NCI-H146 treated with DMSO at 0.1 percent for 48 hours (cell line): ENCODE measurements around the gene THSD4.

Experiments
- DNase-seq: peaks from one replicate; lab custom pipeline; 2025; ENCODE audit not compliant: unreplicated experiment; lab: John Stamatoyannopoulos, UW

THSD4 gene

DNA sequence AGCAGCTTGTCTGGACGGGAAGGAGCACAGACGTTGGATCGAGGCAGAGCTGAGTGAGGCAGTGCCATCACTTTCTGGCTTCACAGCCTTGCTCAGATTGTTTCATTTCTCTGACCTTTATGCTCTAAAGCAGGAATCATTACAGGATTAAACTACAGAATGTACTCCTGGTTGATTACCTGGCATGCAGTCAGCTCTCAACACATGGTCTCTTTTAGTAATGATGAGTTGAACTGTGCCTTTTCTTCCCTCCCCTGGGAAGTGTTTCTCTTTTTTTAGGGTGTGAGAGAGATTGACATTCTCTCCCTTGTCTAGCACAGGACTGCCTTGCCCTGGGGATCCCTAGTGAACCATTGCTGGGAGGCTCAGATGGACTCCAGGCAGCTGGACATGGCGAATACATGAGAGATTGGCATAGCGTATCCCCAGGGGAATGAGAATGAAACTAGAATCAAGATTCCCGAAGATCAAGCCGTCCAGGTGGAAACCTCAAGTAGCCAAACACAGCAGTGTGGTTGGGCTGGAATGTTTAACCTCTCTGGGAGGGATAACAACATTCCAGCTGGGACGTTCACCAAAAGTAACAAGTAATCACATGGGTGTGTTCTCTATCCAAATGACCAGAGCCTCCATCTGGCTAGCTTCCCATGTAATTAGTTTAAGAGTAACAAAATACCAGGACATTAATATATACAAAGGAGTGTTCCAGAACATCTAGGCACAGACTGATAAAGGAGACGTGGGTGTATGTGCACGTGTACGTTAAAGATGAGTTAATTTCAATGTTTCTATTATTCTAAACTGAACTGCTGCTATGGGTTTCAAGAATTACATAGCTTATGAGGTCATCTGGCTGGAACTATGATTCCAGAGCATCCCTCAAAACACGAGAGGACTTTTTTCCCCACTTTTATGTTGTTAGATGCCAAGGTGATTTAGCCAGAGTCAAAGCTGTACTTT, 576.5 kb downstream of the THSD4 start:
- DNase-seq, result no peak

- no peak for DNase-seq
Measured at GRCh38 chr15:71697236-71697635, 582.0 kb downstream of the THSD4 start.

DNA sequence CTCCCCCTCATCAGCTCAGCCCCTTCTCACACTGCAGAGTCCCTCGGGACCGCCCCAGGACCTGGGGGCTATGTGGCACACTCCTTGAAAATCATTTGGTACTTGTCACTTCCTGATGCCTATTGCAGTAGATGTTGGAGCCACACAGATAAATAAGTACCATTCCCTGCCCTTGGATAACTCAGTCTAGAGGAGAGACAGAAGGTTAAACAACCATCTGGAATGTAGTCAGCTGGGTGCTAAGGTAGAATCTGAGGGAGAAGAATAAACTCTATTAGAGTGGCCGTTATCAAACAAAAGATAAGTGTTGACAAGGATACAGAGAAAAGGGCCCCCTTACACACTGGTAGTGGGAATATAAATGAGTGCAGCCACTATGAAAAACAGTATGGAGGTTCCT, 582.8 kb downstream of the THSD4 start:
- DNase-seq, result no peak

- DNase-seq, result no peak
Measured at GRCh38 chr15:71698742-71699141, 583.5 kb downstream of the THSD4 start.

DNA sequence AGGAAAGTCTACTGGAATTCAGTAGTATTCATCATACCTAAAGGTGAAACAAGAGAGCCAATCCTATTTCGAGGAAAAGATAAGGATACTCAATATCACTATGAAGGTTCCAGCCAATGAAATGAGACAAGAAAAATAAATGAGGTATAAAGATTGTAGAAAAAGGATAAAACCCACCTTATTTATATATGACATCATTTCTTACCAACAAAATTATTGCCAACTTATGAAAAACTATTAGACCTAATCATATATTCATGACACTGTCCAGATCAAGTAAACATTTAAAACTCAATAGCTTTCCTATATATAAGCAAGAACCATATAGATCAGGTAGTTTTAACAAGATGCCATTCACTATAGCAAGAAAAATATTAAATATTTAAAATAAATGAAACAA, 584.7 kb downstream of the THSD4 start:
- no peak for DNase-seq

DNA sequence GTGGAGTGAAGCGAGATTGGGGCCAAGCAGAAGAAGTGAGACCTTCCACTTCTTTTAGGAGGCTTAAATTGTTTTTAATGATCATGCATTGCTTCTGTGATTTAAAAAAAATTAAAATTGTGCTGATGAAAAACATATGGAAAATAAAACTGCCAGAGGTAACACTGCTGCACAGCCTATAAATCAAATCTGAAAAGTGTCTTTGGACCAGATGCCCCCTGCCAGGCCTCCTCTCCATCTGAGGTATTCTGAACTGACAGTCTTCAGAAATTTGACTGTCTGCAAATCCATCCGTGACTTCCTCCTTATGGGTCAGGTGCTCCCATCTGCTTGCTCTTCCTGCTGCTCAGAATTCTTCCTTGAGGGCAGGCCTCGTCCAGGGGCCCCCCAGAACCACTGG, 586.5 kb downstream of the THSD4 start:
- DNase-seq, result no peak

DNA sequence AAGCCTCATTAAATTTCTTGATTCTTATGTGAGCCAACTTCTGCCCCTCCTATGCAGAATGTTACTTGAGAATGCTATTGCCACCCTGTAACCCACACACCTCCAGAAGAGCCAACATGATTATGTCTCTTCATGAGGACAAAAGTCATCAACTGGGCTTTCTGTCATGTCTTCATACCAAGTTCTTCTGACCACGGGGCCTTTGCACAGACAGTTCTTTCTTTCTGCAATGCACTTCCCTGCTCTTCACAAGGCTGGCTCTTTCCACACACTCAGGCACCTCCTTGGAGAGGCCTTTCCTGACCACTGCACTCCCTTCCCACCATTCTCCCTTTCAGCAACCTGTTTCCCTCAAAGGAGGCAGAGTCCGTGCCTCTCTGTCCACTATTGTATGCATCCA, 587.2 kb downstream of the THSD4 start:
- no peak for DNase-seq

DNA sequence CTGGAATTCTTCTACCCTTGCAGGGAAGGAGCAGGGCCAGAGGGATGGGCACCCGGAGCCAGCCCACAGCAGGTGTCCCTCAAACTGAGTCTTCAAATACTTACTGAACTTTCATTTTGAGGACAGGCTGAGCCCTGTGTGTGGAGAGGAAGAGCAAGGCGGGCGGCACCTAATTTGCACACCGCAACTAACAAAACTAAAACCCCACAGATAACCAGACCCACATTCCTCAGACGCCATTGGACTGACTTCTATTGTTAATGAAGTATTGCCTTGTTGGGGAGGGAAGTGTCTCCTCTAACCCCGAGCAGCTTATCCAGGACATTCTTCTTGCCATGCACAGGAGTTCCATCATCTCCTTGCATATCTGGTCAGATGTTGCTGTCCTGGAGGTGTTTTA, 589.9 kb downstream of the THSD4 start:
- DNase-seq, result no peak

DNA sequence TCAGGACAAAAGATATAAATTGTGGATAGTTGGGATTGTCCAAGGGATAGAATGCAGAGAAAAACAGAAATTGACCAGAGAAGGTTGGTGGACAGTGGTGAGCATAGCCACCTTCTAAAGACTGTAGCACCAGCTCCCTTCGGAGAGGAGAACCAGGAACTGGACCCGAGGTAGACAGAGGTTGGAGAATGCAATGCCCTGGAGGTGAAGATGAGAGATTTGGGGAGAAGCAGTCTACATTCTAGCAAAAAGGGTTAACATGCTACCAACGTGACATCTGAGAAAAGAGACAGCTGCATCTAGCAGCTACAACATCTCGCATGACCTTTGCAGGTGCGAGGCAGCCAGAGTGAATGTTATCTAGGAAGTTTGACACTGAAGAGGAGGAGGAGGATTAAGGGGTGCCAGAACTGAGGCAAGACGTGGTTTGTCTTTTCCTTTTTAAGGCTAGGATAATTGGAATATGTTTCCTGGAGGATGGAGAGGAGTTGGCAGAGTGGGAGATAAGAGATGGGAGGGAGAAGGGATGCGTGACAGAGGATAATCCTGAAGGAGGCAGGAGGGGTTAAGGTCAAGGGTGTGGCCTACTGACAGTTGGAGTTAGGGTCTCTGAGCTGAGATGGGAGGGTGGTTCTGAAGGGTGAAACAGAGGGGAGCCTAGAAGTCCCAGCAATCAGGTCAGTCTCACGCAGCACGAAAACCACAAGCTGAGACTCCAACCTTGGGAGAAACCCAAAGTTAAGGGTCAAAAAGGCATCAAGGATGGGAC, 591.4 kb downstream of the THSD4 start:
- no peak for DNase-seq

DNA sequence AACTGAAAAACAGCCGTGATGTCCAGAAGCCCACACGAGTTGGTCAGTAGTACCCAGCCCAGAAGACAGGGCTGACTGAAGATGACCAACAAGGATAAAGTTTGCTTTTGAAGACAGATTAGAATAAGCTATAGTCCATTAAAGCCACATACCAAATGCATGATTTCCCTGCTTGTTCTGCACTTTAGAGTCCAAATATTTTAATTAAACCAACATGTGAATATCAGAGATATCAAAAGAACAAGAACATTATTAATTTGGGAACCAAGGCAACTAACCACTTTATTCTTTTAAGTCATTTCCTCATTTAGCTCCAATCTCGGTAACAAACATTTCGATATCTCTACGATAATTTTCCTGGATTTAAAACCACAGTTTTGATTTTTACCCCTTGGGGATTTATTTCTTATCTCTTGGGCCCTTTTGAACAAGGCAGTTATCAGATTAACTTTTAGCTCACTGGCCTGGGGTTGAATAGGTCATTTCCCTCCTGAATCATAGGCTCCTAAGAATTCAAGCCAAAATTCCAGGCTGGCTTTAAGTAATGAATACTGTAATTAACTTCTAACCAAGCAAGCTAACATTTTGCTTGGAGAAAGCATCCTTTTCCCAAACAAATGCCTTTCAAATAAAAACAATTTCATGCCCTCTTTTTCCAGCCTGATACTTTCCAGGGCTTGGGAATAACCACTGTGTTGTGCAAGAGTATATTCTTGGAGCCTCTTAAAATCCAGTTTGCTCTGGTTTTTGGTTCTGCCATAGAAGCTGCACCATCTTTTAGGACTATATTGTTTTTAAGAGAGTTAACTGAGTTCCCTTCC, 592.2 kb downstream of the THSD4 start:
- no peak for DNase-seq

DNA sequence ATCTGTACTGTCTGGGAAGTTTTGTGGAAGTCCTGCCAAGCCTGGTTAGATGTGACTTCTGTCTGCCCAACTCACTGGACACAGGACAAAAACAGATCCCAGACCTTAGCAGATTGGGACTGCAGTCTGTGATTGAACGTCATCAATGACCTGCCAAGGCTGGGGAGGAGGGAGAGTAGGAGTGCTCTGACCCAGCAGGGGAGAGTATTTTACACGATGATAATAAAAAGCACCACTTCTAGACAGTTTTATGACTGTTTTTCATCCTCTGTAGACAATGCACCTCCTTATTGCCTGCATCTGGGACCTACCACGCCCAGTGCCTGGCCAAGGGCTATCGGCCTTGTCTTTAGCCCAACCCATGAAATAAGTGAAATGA, 592.8 kb downstream of the THSD4 start:
- no peak for DNase-seq

DNA sequence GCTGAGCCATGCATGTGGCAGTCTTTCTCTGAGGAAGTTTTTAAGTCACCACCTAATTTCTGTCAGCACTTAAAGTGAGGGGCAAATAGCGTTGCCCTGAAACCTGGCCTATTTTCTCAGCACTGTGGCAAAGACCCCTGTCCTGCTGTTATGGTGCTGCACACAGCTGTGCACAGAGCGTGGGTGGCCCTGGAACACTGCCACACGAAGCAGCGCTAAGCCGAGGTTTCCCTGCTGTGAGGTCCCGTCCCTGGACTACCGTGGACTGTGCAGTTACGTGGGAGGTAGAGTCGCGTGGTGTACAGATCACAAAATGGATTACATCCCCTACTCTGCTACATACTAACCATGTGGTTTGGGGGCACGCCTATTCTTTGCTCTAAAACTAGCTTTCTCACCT, 593.5 kb downstream of the THSD4 start:
- DNase-seq, result no peak

DNA sequence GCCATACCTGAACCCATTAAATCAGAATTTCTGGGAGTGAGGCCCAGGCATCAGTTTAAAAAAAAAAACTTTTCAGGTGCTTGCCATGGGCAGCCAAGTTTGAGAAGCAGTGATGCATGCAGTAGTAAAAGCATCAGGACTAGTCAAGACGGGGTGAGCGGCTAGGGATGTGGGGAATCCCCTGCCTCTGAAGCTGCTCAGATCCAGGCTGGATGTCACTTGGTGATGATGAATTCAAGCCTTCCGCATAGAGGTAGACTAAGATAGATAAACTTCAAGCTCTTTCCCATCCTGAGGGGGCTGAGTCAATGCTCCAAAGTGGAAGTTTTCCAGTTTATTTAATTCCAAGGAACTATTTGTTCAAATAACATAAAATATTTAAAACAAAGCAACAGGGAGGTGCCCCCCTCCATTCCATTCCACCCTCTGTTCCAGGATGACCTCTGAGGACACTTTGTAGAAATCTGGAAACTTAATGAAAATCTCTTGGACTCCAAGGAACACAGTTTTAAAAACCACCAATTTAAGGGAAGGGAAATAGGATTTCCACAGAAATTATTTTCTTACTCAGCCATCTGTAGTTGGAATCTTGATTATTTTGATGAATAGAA, 594.6 kb downstream of the THSD4 start:
- DNase-seq, result no peak

DNA sequence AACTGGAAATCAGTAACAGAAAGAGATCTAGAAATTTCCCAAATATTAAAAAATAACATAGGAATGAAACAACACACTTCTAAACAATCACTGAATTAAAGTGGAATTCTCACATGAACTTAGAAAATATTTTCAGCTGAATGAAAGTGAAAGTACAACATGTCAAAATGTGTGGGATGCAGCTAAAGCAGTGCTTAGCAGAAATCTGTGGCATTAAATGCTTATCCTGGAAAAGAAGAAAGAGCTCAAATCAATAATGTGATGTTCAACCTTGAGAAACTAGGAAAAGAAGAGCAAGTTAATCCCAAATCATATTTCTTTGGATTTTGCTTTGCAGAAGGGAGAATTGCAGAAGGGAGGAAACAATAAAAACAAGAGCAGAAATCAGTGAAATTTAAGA, 596.9 kb downstream of the THSD4 start:
- no peak for DNase-seq

DNA sequence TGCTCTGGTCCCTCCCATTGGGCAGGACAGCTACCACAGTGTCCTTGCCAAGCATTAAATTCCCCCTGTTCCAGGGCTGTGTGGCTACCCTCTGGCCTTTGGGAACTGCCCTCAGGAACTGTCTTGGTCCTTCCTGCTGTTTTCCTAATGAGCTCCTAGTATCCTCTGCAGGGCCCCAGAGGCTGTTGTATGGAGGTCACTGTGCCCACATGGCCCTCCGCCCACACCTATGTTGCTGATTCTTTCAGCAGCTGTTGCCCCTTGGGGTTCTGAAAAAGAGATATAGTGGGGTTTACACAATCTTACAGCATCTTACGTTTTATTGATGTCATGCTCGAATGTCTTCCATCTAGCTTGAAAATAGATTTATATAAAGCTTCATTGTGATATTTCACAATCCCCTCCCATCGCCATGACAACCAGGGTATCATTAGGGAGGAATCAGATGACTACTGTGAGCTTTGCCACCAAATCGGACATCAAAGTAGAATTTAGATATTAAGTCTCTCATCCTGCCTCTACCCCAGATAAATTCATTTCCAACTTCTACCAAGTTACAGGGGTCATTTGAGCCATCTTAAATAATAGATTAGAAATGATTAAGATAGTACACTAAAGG, 598.0 kb downstream of the THSD4 start:
- DNase-seq, result no peak

DNA sequence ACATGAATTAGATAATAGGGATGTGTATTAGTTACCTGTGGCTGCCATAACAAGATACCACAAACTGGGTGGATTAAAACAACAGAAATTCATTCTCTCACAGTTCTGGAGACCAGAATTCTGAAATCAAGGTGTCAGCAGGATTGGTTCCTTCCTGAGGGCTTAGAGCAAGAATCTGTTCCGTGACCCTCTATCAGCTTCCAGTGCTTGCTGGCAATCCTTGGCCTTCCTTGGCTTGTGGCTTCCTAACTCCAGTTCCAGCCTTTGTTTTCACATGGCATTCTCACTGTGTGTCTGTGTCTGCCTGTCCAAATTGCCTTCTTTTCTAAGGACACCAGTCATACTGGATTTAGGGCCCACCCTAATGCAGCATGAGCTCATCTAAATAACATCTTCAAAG, 600.6 kb downstream of the THSD4 start:
- DNase-seq, result no peak

- DNase-seq, result no peak
Measured at GRCh38 chr15:71716990-71717389, 601.7 kb downstream of the THSD4 start.

GRCh38 chr15:71718116-71718910, 603.0 kb downstream of the THSD4 start:
- no peak for DNase-seq

DNA sequence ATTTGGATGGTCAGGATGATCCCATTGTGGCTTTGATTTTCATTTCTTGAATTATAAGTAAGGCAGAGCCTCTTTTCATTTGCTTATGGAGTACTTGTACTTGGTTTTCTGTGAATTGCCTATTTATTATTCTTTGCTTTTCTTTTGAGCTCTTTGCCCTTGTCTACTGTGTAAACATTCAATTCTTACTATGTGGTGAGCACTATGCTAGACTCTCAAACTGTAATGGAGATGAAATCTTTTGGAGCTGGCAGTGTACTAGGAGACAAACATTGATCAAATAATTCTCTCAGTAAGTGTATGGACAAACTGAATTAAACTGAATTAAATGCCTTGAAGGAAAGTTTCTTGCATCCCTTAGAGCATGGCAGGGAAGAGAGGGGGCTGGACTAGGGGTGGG, 608.1 kb downstream of the THSD4 start:
- no peak for DNase-seq
